ENCODE results near the gene YLPM1.
A peak's percentile ranks its signal among the peaks of the same experiment; 100 is the strongest.

Gene YLPM1

DNA sequence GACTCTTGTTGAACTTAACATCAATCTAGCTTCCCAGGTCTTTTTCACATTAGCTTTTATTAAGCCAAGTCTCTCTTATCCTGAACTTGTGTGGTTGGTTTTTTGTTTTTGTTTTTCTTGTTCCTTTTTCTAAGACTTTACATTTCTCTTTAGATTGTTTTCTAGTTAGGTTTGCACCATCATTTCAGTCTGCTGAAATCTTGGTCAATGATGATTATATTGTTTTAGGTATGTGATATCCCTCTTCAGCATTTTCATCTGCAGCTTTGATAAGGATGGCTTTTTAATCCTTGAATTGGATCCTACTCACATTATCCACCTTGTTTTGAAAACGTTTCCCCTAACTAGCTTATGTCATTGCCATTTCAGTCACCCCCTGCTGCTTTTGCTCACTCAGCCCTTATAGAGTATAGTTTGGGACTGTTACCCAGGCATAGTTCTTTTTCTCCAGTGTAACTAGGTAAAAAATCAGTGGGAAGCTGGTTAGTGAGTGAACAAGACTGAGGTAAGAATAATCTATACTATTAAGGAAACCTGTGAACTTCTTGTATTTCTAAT is 22.0 kb downstream of the YLPM1 start:
- Histone ChIP-seq H3K9me3 (ENCODE audit: insufficient read depth, low read depth, low read length) (no peaks in the 10 kb centered on the region), H3K36me3 (ENCODE audit: insufficient read depth, low read length) (peaks cover 78% of the 10 kb centered on the region), H3K9me2 (replicated peaks; ENCODE audit: low read depth, low read length) (no peaks in the 10 kb centered on the region), H3F3A (ENCODE audit: low read depth) (no peaks in the 10 kb centered on the region; the same call in 1 of the 2 replicates), H3K9ac (ENCODE audit: low read depth, low read length, poor library complexity, severe bottlenecking) (no peak overlapping the region), H3K4me2 (ENCODE audit: low read depth, low read length, poor library complexity, severe bottlenecking) (no peak overlapping the region), H3K79me2 (ENCODE audit: insufficient read depth, low read length) (peaks cover 66% of the 10 kb centered on the region), H3K27me3 (ENCODE audit: insufficient read depth, low read length, poor library complexity, severe bottlenecking) (no peaks in the 10 kb centered on the region), H2AFZ (ENCODE audit: low read length) (no peak overlapping the region), H4K20me1 (ENCODE audit: insufficient read depth, low read length, poor library complexity, severe bottlenecking) (peaks cover 37% of the 10 kb centered on the region), H3K4me3 (ENCODE audit: low read length, poor library complexity, severe bottlenecking) (no peak overlapping the region), H3K4me1 (ENCODE audit: insufficient read depth, low read length, poor library complexity, severe bottlenecking) (no peaks in the 10 kb centered on the region)
- TF ChIP-seq, protein P1, sequence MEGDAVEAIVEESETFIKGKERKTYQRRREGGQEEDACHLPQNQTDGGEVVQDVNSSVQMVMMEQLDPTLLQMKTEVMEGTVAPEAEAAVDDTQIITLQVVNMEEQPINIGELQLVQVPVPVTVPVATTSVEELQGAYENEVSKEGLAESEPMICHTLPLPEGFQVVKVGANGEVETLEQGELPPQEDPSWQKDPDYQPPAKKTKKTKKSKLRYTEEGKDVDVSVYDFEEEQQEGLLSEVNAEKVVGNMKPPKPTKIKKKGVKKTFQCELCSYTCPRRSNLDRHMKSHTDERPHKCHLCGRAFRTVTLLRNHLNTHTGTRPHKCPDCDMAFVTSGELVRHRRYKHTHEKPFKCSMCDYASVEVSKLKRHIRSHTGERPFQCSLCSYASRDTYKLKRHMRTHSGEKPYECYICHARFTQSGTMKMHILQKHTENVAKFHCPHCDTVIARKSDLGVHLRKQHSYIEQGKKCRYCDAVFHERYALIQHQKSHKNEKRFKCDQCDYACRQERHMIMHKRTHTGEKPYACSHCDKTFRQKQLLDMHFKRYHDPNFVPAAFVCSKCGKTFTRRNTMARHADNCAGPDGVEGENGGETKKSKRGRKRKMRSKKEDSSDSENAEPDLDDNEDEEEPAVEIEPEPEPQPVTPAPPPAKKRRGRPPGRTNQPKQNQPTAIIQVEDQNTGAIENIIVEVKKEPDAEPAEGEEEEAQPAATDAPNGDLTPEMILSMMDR (conservative IDR thresholded peaks at IDR 0.05; ENCODE audit: low read length): no peak
- no peak for TF ChIP-seq EZH2phosphoT487 (IDR thresholded peaks at IDR 0.05; ENCODE audit: borderline replicate concordance)

DNA sequence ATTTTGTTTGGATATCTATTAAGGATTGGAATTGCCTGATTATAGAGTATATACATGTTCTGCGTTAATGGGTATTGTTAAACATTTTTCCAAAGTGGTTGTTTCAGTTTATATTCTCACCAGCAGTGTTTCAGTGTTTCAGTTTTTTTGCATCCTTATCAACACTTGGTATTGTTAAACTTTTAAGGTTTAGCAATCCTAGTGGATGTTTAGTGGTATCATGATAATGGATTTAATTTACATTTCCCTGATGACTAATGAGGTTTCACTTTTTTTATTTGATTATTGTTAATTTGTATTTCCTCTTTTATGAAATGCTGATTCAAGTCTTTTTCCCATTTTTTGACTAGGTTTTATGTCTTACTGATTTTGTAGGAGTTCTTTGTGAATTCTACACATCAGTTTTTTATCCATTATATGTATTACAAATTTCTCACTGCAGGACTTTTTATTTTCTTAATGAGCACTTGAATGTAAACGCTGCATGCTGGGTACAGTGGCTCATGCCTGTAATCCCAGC is 23.7 kb downstream of the YLPM1 start:
- Histone ChIP-seq H3K9me3 (ENCODE audit: insufficient read depth, low read depth, low read length) (no peaks in the 10 kb centered on the region), H3K79me2 (ENCODE audit: insufficient read depth, low read length) (peaks cover 78% of the 10 kb centered on the region), H3K27me3 (ENCODE audit: insufficient read depth, low read length, poor library complexity, severe bottlenecking) (no peaks in the 10 kb centered on the region), H3K4me2 (ENCODE audit: low read depth, low read length, poor library complexity, severe bottlenecking) (no peak overlapping the region), H2AFZ (ENCODE audit: low read length) (no peak overlapping the region), H3F3A (ENCODE audit: low read depth) (no peaks in the 10 kb centered on the region; the same call in 1 of the 2 replicates), H3K9ac (ENCODE audit: low read depth, low read length, poor library complexity, severe bottlenecking) (no peak overlapping the region), H3K9me2 (replicated peaks; ENCODE audit: low read depth, low read length) (no peaks in the 10 kb centered on the region), H3K4me1 (ENCODE audit: insufficient read depth, low read length, poor library complexity, severe bottlenecking) (peaks cover 9% of the 10 kb centered on the region), H3K4me3 (ENCODE audit: low read length, poor library complexity, severe bottlenecking) (no peak overlapping the region), H4K20me1 (ENCODE audit: insufficient read depth, low read length, poor library complexity, severe bottlenecking) (peaks cover 39% of the 10 kb centered on the region), H3K36me3 (ENCODE audit: insufficient read depth, low read length) (peaks cover 68% of the 10 kb centered on the region)
- TF ChIP-seq, protein P1 (conservative IDR thresholded peaks at IDR 0.05; ENCODE audit: low read length): no peak
- no peak for TF ChIP-seq EZH2phosphoT487 (IDR thresholded peaks at IDR 0.05; ENCODE audit: borderline replicate concordance)

DNA sequence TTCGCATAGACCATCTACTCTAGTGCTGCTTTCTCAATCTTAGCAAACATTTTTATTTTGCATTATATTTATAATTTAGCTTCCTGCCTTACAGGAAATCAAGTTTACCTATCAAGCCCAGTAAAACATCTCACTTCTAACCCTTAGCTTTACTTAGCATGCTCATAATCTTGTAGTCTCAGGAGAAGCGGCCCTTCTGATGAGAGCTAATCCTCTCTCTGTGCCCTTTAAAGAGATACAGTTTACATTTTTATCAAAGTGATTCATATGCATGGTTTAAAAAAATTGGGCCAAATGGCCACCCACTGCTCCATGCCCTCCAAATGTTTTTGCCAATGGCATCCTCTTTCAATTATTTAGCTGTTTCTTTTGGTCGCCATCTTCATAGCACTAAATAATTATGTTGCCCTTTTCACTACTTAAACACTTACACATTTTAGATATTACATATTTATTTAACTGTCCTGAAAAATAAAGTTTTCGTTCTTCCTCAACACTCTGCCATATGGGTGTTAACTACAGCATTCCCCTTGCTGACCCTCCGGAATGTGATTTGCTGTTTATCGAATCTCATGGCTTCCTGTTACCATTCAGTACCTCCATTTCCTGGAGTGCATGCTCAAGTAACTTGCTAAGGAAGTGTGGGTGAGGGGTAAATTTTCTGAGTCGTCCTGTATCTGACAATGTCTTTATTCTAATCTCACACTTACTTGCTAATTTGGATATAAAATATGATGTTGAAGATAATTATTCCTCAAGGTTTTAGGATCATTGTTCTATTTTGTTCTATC is 29.3 kb downstream of the YLPM1 start:
- Histone ChIP-seq H3F3A (ENCODE audit: low read depth) (no peaks in the 10 kb centered on the region), H3K4me3 (ENCODE audit: low read length, poor library complexity, severe bottlenecking) (peak overlapping the region; percentile 51), H3K27me3 (ENCODE audit: insufficient read depth, low read length, poor library complexity, severe bottlenecking) (no peaks in the 10 kb centered on the region), H3K9me2 (replicated peaks; ENCODE audit: low read depth, low read length) (no peaks in the 10 kb centered on the region), H3K4me1 (ENCODE audit: insufficient read depth, low read length, poor library complexity, severe bottlenecking) (peaks cover 28% of the 10 kb centered on the region), H3K9ac (ENCODE audit: low read depth, low read length, poor library complexity, severe bottlenecking) (peak overlapping the region; percentile 14), H3K4me2 (ENCODE audit: low read depth, low read length, poor library complexity, severe bottlenecking) (peak overlapping the region; percentile 71), H4K20me1 (ENCODE audit: insufficient read depth, low read length, poor library complexity, severe bottlenecking) (peaks cover 29% of the 10 kb centered on the region), H2AFZ (ENCODE audit: low read length) (no peak overlapping the region), H3K79me2 (ENCODE audit: insufficient read depth, low read length) (peaks cover 88% of the 10 kb centered on the region), H3K9me3 (ENCODE audit: insufficient read depth, low read depth, low read length) (no peaks in the 10 kb centered on the region), H3K36me3 (ENCODE audit: insufficient read depth, low read length) (peaks cover 48% of the 10 kb centered on the region; the same call in 1 of the 2 replicates)
- TF ChIP-seq EZH2phosphoT487 (IDR thresholded peaks at IDR 0.05; ENCODE audit: borderline replicate concordance): no peak
- TF ChIP-seq, protein P1 (conservative IDR thresholded peaks at IDR 0.05; ENCODE audit: low read length): no peak
